ENCODE measurements around the gene OR1S1.
"Not testable (repeated sequence)": the region's sequence is repeated elsewhere in the genome, so short reads cannot be mapped to it uniquely, and the experiment has no call there.

The OR1S1 gene

DNA sequence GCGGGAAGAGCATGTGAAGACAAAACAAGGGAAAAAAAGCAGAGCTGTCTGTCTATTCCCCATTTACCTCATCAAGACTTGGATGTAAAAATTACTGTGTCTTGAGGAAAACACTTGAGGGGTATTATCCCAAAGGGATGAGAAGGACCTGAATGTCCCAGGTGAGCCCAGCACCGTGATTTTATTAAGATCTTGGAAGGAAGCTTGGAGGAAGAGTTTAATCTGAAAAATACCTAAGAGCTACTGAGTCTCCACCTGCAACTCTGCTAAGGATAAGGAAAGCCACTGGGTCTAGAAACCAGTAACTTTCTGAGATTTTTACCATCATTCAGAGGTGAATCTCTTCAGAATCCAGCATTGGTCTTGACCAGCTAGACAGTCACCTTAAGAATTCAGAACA, at the start of gene OR1S1:
Gene OR1S1, plus strand, starts transcription at position 301 of the 400 bp plus-strand sequence.
- H3K4me3 ChIP-seq (ENCODE audit: low read length); DNase-seq (ENCODE audit: low read depth, low spot score); H3K27me3 ChIP-seq (ENCODE audit: control insufficient read depth, insufficient read depth, low read length); H3K27ac ChIP-seq (ENCODE audit: low read length); H3K4me1 ChIP-seq (ENCODE audit: control insufficient read depth, insufficient read depth, low read length); H3K36me3 ChIP-seq (ENCODE audit: control insufficient read depth, insufficient read depth, low read length); H3K9me3 ChIP-seq (ENCODE audit: control insufficient read depth, insufficient read depth, low read length): not testable (repeated sequence)
- WGBS (ENCODE audit: insufficient coverage, insufficient read length): no CpG with 5 or more reads among the region's 2 CpGs

DNA sequence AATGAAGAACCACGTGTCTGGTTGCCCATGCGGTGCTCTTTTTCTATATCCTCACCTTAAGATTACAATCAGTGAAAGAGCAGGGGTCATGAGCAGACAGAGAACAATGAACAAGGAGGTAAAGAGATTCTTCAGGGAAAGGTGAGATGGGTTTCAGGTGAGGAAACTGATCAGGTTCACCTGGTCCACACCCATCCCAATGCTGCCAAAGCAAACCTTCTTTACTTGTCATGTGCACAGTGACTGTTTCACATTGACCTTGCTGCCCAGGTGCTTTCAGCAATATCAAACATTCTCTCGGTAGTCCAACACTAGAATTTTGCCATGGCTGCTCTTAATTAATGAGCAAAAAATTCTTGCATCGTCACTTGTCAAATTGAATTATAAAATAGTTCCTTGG, 48.1 kb upstream of the OR1S1 start:
- Histone ChIP-seq H3K36me3 (ENCODE audit: control insufficient read depth, insufficient read depth, low read length) (no peaks in the 10 kb centered on the region), H3K9me3 (ENCODE audit: control insufficient read depth, insufficient read depth, low read length) (no peaks in the 10 kb centered on the region; the same call in 1 of the 2 replicates), H3K4me3 (ENCODE audit: low read length) (no peak overlapping the region), H3K27me3 (ENCODE audit: control insufficient read depth, insufficient read depth, low read length) (no peaks in the 10 kb centered on the region), H3K27ac (ENCODE audit: low read length) (no peak overlapping the region), H3K4me1 (ENCODE audit: control insufficient read depth, insufficient read depth, low read length) (no peaks in the 10 kb centered on the region)
- WGBS (ENCODE audit: insufficient coverage, insufficient read length): no CpG with 5 or more reads among the region's 4 CpGs
- DNase-seq (ENCODE audit: low read depth, low spot score): no peak

DNA sequence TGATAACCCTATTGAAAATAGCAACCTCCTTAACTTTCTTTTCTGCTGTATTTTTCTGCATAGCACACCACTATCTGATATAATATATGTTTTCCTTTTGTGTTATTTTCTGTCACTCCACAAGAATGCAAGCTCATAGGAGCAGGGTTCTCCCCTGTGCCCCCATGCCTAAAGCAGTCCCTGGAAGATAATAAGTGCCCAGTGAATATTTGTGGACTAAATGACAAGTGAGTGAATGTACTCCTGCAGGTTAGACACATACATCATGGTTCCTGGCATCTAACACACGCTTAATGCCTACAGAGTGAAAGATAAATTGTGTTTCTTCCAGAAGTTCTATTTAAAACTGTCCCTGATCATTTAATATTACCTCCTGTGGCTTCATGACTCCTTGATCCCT, 47.5 kb upstream of the OR1S1 start:
- DNase-seq (ENCODE audit: low read depth, low spot score): no peak
- Histone ChIP-seq H3K36me3 (ENCODE audit: control insufficient read depth, insufficient read depth, low read length) (no peaks in the 10 kb centered on the region), H3K27ac (ENCODE audit: low read length) (no peak overlapping the region), H3K4me1 (ENCODE audit: control insufficient read depth, insufficient read depth, low read length) (no peaks in the 10 kb centered on the region), H3K4me3 (ENCODE audit: low read length) (no peak overlapping the region), H3K9me3 (ENCODE audit: control insufficient read depth, insufficient read depth, low read length) (no peaks in the 10 kb centered on the region; the same call in 1 of the 2 replicates), H3K27me3 (ENCODE audit: control insufficient read depth, insufficient read depth, low read length) (no peaks in the 10 kb centered on the region)
- no CpG with 5 or more reads among the region's 1 CpG for WGBS (ENCODE audit: insufficient coverage, insufficient read length)

DNA sequence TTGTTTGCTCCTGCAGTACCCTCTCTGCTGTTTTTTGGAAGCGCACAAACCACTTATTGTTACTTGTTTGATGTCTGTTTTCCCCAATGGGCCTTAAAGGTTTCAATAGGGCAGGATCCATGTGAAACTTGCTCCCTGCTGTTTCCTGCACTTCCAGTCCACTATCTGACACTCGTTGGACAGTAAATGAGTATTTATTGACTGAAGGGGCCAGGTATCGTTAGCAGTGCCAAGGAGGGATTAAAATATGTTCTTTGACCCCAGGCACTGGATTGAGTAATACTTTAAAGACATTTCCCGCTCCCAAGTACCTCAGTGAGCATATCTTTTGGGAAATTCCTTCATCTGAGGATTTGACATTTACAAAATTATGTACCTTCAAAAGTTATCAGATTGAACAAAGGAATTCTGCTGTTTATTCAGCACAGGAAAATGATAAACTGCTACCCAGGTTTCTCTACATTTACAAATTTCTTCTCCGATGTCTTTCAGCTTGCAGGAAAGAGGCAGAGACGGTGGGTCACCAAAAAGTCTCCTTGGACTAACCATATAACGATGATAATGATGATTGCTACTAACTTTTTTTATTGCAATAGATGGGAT, 46.9 kb upstream of the OR1S1 start:
- WGBS (ENCODE audit: insufficient coverage, insufficient read length): no CpG with 5 or more reads among the region's 7 CpGs
- Histone ChIP-seq H3K4me1 (ENCODE audit: control insufficient read depth, insufficient read depth, low read length) (no peaks in the 10 kb centered on the region), H3K4me3 (ENCODE audit: low read length) (no peak overlapping the region), H3K9me3 (ENCODE audit: control insufficient read depth, insufficient read depth, low read length) (no peaks in the 10 kb centered on the region; the same call in 1 of the 2 replicates), H3K27ac (ENCODE audit: low read length) (no peak overlapping the region), H3K27me3 (ENCODE audit: control insufficient read depth, insufficient read depth, low read length) (no peaks in the 10 kb centered on the region), H3K36me3 (ENCODE audit: control insufficient read depth, insufficient read depth, low read length) (no peaks in the 10 kb centered on the region)
- no peak for DNase-seq (ENCODE audit: low read depth, low spot score)

DNA sequence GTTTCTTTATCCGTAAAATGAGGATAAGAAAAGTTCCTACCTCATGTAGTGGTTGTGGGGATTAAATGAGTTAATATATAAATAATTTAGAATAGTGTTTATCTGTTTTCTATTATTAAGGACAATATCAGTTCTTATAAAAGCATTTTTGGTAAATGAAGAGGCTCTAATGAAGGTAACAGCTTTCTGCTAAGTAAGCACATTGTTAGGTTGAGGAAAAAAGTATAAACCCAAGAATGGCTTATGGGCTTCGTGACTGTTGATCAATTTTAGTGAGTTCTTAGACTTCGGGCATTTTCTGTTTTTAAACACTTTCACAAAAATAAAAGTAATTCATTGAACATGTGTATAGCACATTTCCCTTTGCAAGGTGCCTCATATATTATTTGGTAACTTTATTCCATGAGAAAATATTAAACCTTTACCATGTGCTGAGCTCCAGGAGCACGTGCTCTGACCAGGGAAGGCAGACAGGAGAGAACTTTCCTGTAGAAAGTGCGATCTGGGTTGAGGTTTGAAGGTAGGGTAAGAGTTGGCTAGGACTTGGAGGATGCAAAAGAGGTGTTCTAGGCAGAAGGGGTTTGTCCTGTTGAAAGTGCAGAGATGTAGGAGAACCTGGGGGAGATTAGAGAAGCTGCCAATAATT, 35.0 kb upstream of the OR1S1 start:
- no peaks in the 10 kb centered on the region for H3K9me3 ChIP-seq (ENCODE audit: control insufficient read depth, insufficient read depth, low read length)

DNA sequence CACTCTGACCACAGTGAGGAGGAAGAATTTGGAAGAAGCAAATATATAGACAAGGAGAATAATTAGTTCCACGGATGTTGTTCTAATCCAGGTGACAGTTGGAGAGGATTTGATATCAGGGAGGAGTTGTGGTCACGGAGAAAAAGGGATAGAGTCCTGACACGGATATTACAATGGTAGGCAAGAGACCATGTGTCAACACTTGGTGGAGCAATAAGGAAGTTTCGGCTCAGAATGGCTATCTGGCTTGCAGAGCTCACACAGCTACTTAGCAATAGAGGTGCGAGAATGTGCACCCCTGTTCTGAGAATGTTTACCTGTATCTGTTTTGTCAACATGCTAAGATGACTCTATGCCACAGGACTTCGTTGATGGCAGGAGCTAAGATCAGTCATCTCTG, 34.1 kb upstream of the OR1S1 start:
- DNase-seq (ENCODE audit: low read depth, low spot score): no peak
- Histone ChIP-seq H3K4me3 (ENCODE audit: low read length) (no peak overlapping the region), H3K36me3 (ENCODE audit: control insufficient read depth, insufficient read depth, low read length) (no peaks in the 10 kb centered on the region), H3K4me1 (ENCODE audit: control insufficient read depth, insufficient read depth, low read length) (no peaks in the 10 kb centered on the region), H3K27me3 (ENCODE audit: control insufficient read depth, insufficient read depth, low read length) (no peaks in the 10 kb centered on the region), H3K27ac (ENCODE audit: low read length) (no peak overlapping the region), H3K9me3 (ENCODE audit: control insufficient read depth, insufficient read depth, low read length) (no peaks in the 10 kb centered on the region)
- WGBS (ENCODE audit: insufficient coverage, insufficient read length): no CpG with 5 or more reads among the region's 6 CpGs

More for the DNA sequence above, 35.0 kb upstream of the OR1S1 start:
- Histone ChIP-seq H3K36me3 (ENCODE audit: control insufficient read depth, insufficient read depth, low read length) (no peaks in the 10 kb centered on the region), H3K27me3 (ENCODE audit: control insufficient read depth, insufficient read depth, low read length) (no peaks in the 10 kb centered on the region), H3K4me3 (ENCODE audit: low read length) (no peak overlapping the region), H3K4me1 (ENCODE audit: control insufficient read depth, insufficient read depth, low read length) (no peaks in the 10 kb centered on the region), H3K27ac (ENCODE audit: low read length) (no peak overlapping the region)
- WGBS (ENCODE audit: insufficient coverage, insufficient read length): no CpG with 5 or more reads among the region's 5 CpGs
- no peak for DNase-seq (ENCODE audit: low read depth, low spot score)

DNA sequence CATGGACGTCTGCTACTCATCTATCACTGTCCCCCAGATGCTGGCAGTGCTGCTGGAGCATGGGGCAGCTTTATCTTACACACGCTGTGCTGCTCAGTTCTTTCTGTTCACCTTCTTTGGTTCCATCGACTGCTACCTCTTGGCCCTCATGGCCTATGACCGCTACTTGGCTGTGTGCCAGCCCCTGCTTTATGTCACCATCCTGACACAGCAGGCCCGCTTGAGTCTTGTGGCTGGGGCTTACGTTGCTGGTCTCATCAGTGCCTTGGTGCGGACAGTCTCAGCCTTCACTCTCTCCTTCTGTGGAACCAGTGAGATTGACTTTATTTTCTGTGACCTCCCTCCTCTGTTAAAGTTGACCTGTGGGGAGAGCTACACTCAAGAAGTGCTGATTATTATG, 32.9 kb upstream of the OR1S1 start:
- no CpG with 5 or more reads among the region's 7 CpGs for WGBS (ENCODE audit: insufficient coverage, insufficient read length)
- DNase-seq (ENCODE audit: low read depth, low spot score): no peak
- Histone ChIP-seq H3K36me3 (ENCODE audit: control insufficient read depth, insufficient read depth, low read length) (no peaks in the 10 kb centered on the region), H3K27me3 (ENCODE audit: control insufficient read depth, insufficient read depth, low read length) (no peaks in the 10 kb centered on the region), H3K9me3 (ENCODE audit: control insufficient read depth, insufficient read depth, low read length) (no peaks in the 10 kb centered on the region), H3K4me3 (ENCODE audit: low read length) (no peak overlapping the region), H3K27ac (ENCODE audit: low read length) (no peak overlapping the region), H3K4me1 (ENCODE audit: control insufficient read depth, insufficient read depth, low read length) (no peaks in the 10 kb centered on the region)

DNA sequence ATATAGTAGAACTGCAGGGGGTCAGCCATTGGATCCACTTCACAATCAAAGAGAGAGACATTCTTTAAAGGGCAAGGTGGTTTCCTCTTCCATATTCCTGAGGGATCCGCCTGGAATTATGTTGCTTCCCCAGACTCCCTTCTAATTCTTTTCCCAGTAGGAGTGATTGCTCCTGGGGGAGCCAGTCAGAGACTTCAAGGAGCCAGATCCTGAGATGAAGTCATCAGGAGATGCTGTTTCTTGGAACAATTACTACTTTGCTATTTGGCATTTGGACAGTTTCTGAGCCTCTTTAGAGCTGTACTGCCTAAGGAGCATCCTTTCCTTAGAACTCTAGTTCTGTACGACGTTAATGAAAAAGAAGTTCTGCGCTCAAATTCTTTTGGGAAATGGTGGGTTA, 25.6 kb upstream of the OR1S1 start:
- Histone ChIP-seq H3K4me1 (ENCODE audit: control insufficient read depth, insufficient read depth, low read length) (no peaks in the 10 kb centered on the region), H3K9me3 (ENCODE audit: control insufficient read depth, insufficient read depth, low read length) (no peaks in the 10 kb centered on the region), H3K27me3 (ENCODE audit: control insufficient read depth, insufficient read depth, low read length) (no peaks in the 10 kb centered on the region; the same call in 1 of the 2 replicates), H3K36me3 (ENCODE audit: control insufficient read depth, insufficient read depth, low read length) (no peaks in the 10 kb centered on the region), H3K27ac (ENCODE audit: low read length) (no peak overlapping the region), H3K4me3 (ENCODE audit: low read length) (no peak overlapping the region)
- no peak for DNase-seq (ENCODE audit: low read depth, low spot score)
- no CpG with 5 or more reads among the region's 4 CpGs for WGBS (ENCODE audit: insufficient coverage, insufficient read length)

DNA sequence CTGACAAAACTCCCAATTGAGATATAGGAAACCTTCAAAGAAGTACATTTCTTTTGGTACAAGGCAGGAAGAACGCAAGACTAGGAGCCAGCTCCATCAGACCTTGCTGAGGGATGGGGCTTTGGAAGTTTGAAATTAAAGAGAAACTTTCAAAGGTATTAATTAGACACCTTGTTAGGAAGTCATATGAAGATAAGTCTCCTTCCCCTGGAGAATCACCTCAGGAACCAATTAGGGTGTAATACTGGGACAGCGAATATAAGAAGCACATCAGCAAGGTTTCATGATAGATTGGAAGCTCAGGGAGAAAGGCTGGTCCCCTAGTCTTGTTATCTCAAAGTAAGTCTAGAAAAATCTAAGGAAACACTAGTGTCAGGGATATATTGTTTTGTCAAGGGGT, 23.8 kb upstream of the OR1S1 start, which contains the start of gene OR9Q2:
Gene OR9Q2, plus strand, starts transcription at position 301 of the 400 bp plus-strand sequence. CDS start 1,421 bp downstream, outside the sequence.
- Histone ChIP-seq H3K4me1 (ENCODE audit: control insufficient read depth, insufficient read depth, low read length) (no peaks in the 10 kb centered on the region), H3K27ac (ENCODE audit: low read length) (no peak within 1 kb of the TSS), H3K36me3 (ENCODE audit: control insufficient read depth, insufficient read depth, low read length) (no peaks in the 10 kb centered on the region), H3K27me3 (ENCODE audit: control insufficient read depth, insufficient read depth, low read length) (no peaks in the 10 kb centered on the region; the same call in 1 of the 2 replicates), H3K9me3 (ENCODE audit: control insufficient read depth, insufficient read depth, low read length) (no peaks in the 10 kb centered on the region), H3K4me3 (ENCODE audit: low read length) (no peak within 1 kb of the TSS)
- WGBS (ENCODE audit: insufficient coverage, insufficient read length): no CpG with 5 or more reads among the region's 2 CpGs
- DNase-seq (ENCODE audit: low read depth, low spot score): no peak

DNA sequence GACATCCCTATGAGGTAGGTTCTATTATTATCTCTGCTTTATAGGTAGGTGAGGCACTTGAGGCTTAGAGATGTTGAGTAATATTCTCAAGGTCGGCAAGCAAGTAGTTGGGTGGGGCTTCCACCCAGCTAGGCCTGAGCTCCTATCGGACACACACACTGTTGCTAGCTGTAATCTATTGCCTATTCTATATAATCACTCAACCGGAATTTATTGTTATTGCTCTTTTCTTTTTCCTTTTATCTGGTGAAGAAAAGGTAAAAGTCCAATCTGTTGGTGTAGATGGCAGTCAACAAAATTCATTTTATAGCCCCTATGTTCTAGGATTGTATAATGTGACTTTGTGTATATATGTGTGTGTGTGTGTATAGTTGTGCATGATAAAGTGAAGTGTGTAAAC, 20.3 kb upstream of the OR1S1 start:
- DNase-seq (ENCODE audit: low read depth, low spot score): no peak
- Histone ChIP-seq H3K4me3 (ENCODE audit: low read length) (no peak overlapping the region), H3K27me3 (ENCODE audit: control insufficient read depth, insufficient read depth, low read length) (no peaks in the 10 kb centered on the region), H3K36me3 (ENCODE audit: control insufficient read depth, insufficient read depth, low read length) (no peaks in the 10 kb centered on the region), H3K4me1 (ENCODE audit: control insufficient read depth, insufficient read depth, low read length) (no peaks in the 10 kb centered on the region), H3K27ac (ENCODE audit: low read length) (no peak overlapping the region), H3K9me3 (ENCODE audit: control insufficient read depth, insufficient read depth, low read length) (no peaks in the 10 kb centered on the region)
- no CpG with 5 or more reads among the region's 3 CpGs for WGBS (ENCODE audit: insufficient coverage, insufficient read length)

DNA sequence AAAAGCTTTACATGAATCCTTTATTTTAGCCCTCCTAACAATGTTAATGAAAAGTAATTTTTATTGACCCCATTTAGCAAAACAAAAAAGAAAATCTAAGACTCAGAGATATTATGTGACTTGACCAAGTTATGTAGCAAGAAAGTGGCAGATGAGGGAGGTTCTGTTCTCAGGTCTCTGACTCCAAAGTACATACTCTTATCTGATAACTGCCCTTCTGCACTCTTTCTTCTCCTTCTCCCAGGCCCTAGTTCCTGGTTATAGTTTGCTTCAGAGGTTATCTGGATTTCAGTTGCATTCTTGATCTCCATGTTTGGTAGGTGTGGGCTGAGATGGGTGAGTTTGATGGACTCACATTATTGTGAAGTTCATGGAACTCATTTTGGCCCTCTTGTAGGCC, 19.1 kb upstream of the OR1S1 start:
- no peak for DNase-seq (ENCODE audit: low read depth, low spot score)
- H3K9me3 ChIP-seq (ENCODE audit: control insufficient read depth, insufficient read depth, low read length): no peaks in the 10 kb centered on the region

More for the DNA sequence above, 19.1 kb upstream of the OR1S1 start:
- no peaks in the 10 kb centered on the region for H3K36me3 ChIP-seq (ENCODE audit: control insufficient read depth, insufficient read depth, low read length)
- H3K27ac ChIP-seq (ENCODE audit: low read length): no peak overlapping the region
- H3K4me1 ChIP-seq (ENCODE audit: control insufficient read depth, insufficient read depth, low read length): no peaks in the 10 kb centered on the region
- no peak overlapping the region for H3K4me3 ChIP-seq (ENCODE audit: low read length)
- H3K27me3 ChIP-seq (ENCODE audit: control insufficient read depth, insufficient read depth, low read length): no peaks in the 10 kb centered on the region
